ENCODE data around the gene RPS27L. TPM values are rescaled to one million over a fixed set of nuclear protein-coding genes. Genes with fewer than 3 reads are reported as not detected.

Gene RPS27L
- 100 to 1,000 TPM; 214 to 221 TPM for total RNA-seq
- polyA plus RNA-seq = 193 TPM

DNA sequence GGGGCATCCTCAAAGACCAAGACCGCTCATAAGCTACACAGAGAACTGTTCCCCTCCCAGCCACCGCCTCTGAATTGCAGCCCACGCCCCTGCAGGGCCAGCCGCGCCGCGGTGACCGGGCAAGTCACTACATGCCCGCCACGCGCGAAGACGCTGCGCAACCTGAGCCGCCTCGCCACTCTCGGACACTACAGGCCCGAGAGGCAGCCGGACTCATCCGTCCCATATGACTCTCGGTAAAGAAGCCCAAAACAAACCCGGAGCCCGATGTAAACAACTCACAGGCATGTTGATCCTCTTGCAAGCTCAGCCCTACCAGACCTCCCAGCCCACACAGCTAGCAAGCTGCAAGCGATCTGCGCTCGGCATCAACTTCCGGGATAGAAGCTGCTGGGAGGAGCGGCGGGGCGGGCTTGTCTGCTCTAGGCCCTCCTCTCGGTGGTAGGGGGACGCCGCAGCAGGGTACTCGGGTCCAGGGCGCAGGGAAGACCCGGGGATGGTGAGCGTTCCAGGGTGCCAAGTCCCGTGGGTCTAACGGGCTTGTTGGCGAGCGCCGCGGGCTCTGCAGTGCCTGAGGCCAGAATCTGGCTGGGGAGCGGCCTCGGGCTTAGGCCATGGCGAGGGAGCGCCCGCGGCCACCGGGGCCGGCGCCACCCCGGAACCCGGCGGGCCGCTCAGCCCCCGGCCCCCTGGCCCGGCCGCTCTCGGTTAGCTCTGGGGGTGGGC lies at the start of gene RPS27L:
Gene RPS27L (minus strand): TSS at position 360 of the 726 bp plus-strand sequence. CDS start 72 bp downstream, at position 288.
- ChIA-PET POLR2A (interaction anchor here (0.6 to 2.4 kb wide), 13 partner anchors 9 to 444 kb away, joined by 3 to 20 read pairs (median 4); partner anchors contain the start of genes APH1B and RAB8B), CTCF (interaction anchor here (0.5 to 1.7 kb wide), 13 partner anchors 11 to 245 kb away, joined by 3 to 6 read pairs (median 3); no protein-coding TSS in a partner anchor)
- no peaks in the 10 kb centered on the region for H3K27me3 ChIP-seq (ENCODE audit: insufficient read depth, low read length, poor library complexity, severe bottlenecking)
- peak within 1 kb of the TSS; percentile 98 to 100 (median 100) for H3K4me3 Mint-ChIP-seq
- H3K4me3 ChIP-seq (ENCODE audit: low read length) = peak within 1 kb of the TSS; percentile 83
- H3K4me1 Mint-ChIP-seq = peaks cover 18 to 37% (median 31%) of the 10 kb centered on the region in 3 donors
- no peaks in the 10 kb centered on the region for H3K9me3 Mint-ChIP-seq
- peaks cover 19% of the 10 kb centered on the region for H3K4me1 ChIP-seq (ENCODE audit: insufficient read depth, low read length)
- peaks cover 3% of the 10 kb centered on the region for H3K36me3 ChIP-seq (ENCODE audit: insufficient read depth, low read length)
- H3K9me3 ChIP-seq (ENCODE audit: low read length) = no peaks in the 10 kb centered on the region
- H3K27ac ChIP-seq (ENCODE audit: low read depth, low read length) = peak within 1 kb of the TSS; percentile 82
- H3K27ac Mint-ChIP-seq = peak within 1 kb of the TSS; percentile 91 to 97 (median 96)
- peaks cover 0 to 36% (median 2%) of the 10 kb centered on the region in 3 donors for H3K36me3 Mint-ChIP-seq
- no peaks in the 10 kb centered on the region for H3K27me3 Mint-ChIP-seq
- peak; percentile 73 to 91 (median 83) for DNase-seq

GRCh38 chr15:63206079-63206478 lies 48.8 kb upstream of the RPS27L start:
- Histone ChIP-seq H3K27ac (ENCODE audit: low read depth, low read length) (no peak overlapping the region), H3K4me3 (ENCODE audit: low read length) (no peak overlapping the region), H3K9me3 (ENCODE audit: low read length) (no peaks in the 10 kb centered on the region), H3K27me3 (ENCODE audit: insufficient read depth, low read length, poor library complexity, severe bottlenecking) (no peaks in the 10 kb centered on the region), H3K36me3 (ENCODE audit: insufficient read depth, low read length) (no peaks in the 10 kb centered on the region), H3K4me1 (ENCODE audit: insufficient read depth, low read length) (peaks cover 79% of the 10 kb centered on the region)
- POLR2A ChIA-PET = no interaction called here
- Mint-ChIP-seq H3K9me3 (no peaks in the 10 kb centered on the region), H3K4me3 (no peak overlapping the region), H3K36me3 (peaks cover 0 to 28% (median 16%) of the 10 kb centered on the region in 3 donors), H3K27me3 (no peaks in the 10 kb centered on the region), H3K4me1 (peaks cover 77 to 94% (median 88%) of the 10 kb centered on the region in 3 donors), H3K27ac (peak overlapping the region in 6 of 8 donors; percentile 6 to 87 (median 38))
- CTCF ChIA-PET = interaction anchor here (4.9 kb wide), 1 partner anchor 13 kb away, joined by 30 read pairs; no protein-coding TSS in a partner anchor
- DNase-seq = no peak

- H3K27ac ChIP-seq (ENCODE audit: low read depth, low read length) = no peak overlapping the region
- H3K36me3 Mint-ChIP-seq = peaks cover 0 to 39% (median 15%) of the 10 kb centered on the region in 3 donors
- POLR2A ChIA-PET = interaction anchor here (2.0 to 2.6 kb wide), 2 partner anchors 10 to 12 kb away, joined by 8 to 17 read pairs; no protein-coding TSS in a partner anchor
Observed at GRCh38 chr15:63203451-63204090, 46.3 kb upstream of the RPS27L start.

GRCh38 chr15:63202861-63203260 lies 45.6 kb upstream of the RPS27L start:
- H3K9me3 ChIP-seq (ENCODE audit: low read length) = no peaks in the 10 kb centered on the region
- H3K36me3 ChIP-seq (ENCODE audit: insufficient read depth, low read length) = no peaks in the 10 kb centered on the region
- no peak for DNase-seq
- Mint-ChIP-seq H3K9me3 (no peaks in the 10 kb centered on the region), H3K27me3 (no peaks in the 10 kb centered on the region), H3K27ac (peak overlapping the region; percentile 34 to 87 (median 58)), H3K36me3 (peaks cover 0 to 41% (median 11%) of the 10 kb centered on the region in 3 donors), H3K4me1 (peaks cover 87 to 96% (median 94%) of the 10 kb centered on the region in 3 donors), H3K4me3 (peak overlapping the region in 5 of 7 donors; percentile 26 to 59 (median 56))
- ChIA-PET CTCF (interaction anchor here (0.9 to 4.9 kb wide), 5 partner anchors 10 to 69 kb away, joined by 3 to 30 read pairs (median 4); partner anchors contain the start of gene RPS27L), POLR2A (interaction anchor here (0.5 to 2.6 kb wide), 4 partner anchors 9 to 38 kb away, joined by 4 to 17 read pairs (median 6); no protein-coding TSS in a partner anchor)
- no peaks in the 10 kb centered on the region for H3K27me3 ChIP-seq (ENCODE audit: insufficient read depth, low read length, poor library complexity, severe bottlenecking)
- no peak overlapping the region for H3K27ac ChIP-seq (ENCODE audit: low read depth, low read length)
- H3K4me1 ChIP-seq (ENCODE audit: insufficient read depth, low read length) = peaks cover 81% of the 10 kb centered on the region
- no peak overlapping the region for H3K4me3 ChIP-seq (ENCODE audit: low read length)

More at GRCh38 chr15:63203451-63204090, 46.3 kb upstream of the RPS27L start:
- Histone ChIP-seq H3K4me1 (ENCODE audit: insufficient read depth, low read length) (peaks cover 81% of the 10 kb centered on the region), H3K27me3 (ENCODE audit: insufficient read depth, low read length, poor library complexity, severe bottlenecking) (no peaks in the 10 kb centered on the region), H3K36me3 (ENCODE audit: insufficient read depth, low read length) (no peaks in the 10 kb centered on the region), H3K9me3 (ENCODE audit: low read length) (no peaks in the 10 kb centered on the region), H3K4me3 (ENCODE audit: low read length) (no peak overlapping the region)
- peak; percentile 43 to 77 (median 60) for DNase-seq
- no peaks in the 10 kb centered on the region for H3K9me3 Mint-ChIP-seq
- CTCF ChIA-PET = interaction anchor here (0.8 to 4.9 kb wide), 7 partner anchors 11 to 155 kb away, joined by 3 to 30 read pairs (median 4); partner anchors contain the start of gene RPS27L
- peak overlapping the region; percentile 6 to 68 (median 50) for H3K4me3 Mint-ChIP-seq
- H3K4me1 Mint-ChIP-seq = peaks cover 86 to 96% (median 94%) of the 10 kb centered on the region in 3 donors
- H3K27me3 Mint-ChIP-seq = no peaks in the 10 kb centered on the region
- peak overlapping the region in 6 of 8 donors; percentile 40 to 91 (median 66) for H3K27ac Mint-ChIP-seq

- no peak for DNase-seq
- POLR2A ChIA-PET = no interaction called here
- H3K9me3 ChIP-seq (ENCODE audit: low read length) = no peaks in the 10 kb centered on the region
- no peaks in the 10 kb centered on the region for H3K36me3 ChIP-seq (ENCODE audit: insufficient read depth, low read length)
- H3K27me3 ChIP-seq (ENCODE audit: insufficient read depth, low read length, poor library complexity, severe bottlenecking) = no peaks in the 10 kb centered on the region
- Mint-ChIP-seq H3K4me3 (peak overlapping the region in 6 of 7 donors; percentile 30 to 75 (median 56)), H3K27me3 (no peaks in the 10 kb centered on the region), H3K36me3 (peaks cover 3 to 35% (median 9%) of the 10 kb centered on the region in 3 donors), H3K27ac (peak overlapping the region in 7 of 8 donors; percentile 37 to 84 (median 55)), H3K9me3 (no peaks in the 10 kb centered on the region), H3K4me1 (peaks cover 85 to 96% (median 94%) of the 10 kb centered on the region in 3 donors)
- CTCF ChIA-PET = interaction anchor here (1.5 kb wide), 1 partner anchor 32 kb away, joined by 3 read pairs; no protein-coding TSS in a partner anchor
- peak overlapping the region; percentile 11 for H3K27ac ChIP-seq (ENCODE audit: low read depth, low read length)
- peak overlapping the region; percentile 21 for H3K4me3 ChIP-seq (ENCODE audit: low read length)
- H3K4me1 ChIP-seq (ENCODE audit: insufficient read depth, low read length) = peaks cover 90% of the 10 kb centered on the region
Observed at GRCh38 chr15:63200464-63201249, 43.4 kb upstream of the RPS27L start.

DNA sequence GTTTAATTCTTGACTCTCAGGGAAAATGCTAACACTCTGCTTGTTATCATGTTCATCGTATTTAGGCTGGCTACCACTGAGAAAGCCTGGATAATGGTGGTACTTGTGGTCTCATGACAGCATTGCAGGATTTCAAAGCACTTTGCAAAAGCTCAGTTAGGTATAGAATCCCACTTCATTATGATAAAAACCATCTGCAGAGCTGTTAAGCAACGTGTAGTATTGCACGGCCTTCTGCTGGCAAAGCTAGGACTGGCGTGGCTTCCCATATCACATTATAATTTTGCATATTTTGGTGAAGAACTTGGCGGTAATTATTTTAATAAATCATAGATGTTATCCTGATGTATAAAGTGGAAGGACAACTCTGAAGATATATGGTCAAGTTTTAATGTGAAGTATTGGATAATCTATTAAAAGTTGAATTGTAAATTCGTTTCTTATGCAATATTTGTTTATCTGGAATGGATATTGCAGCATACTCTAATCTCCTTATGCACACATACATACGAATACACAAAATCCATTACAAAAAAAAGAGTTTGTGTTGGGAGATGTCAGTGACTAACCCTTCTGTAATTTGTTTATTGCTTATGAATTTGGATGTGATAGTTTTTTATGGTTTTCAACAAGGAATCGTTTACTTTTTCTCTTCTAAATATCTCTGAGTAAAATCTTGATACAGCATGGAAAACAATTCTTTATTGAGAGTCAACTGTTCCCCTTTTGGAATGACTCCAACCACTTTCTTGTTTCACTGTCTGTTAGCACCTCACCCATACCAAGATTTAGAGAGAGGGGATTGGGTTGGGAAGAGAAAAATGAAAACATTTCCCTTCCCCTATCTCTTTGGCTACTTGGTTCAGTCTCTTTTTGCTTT lies 41.3 kb upstream of the RPS27L start:
- Histone ChIP-seq H3K27ac (ENCODE audit: low read depth, low read length) (peak overlapping the region; percentile 33), H3K27me3 (ENCODE audit: insufficient read depth, low read length, poor library complexity, severe bottlenecking) (no peaks in the 10 kb centered on the region), H3K9me3 (ENCODE audit: low read length) (no peaks in the 10 kb centered on the region), H3K4me3 (ENCODE audit: low read length) (no peak overlapping the region), H3K36me3 (ENCODE audit: insufficient read depth, low read length) (no peaks in the 10 kb centered on the region), H3K4me1 (ENCODE audit: insufficient read depth, low read length) (peaks cover 94% of the 10 kb centered on the region)
- ChIA-PET CTCF (interaction anchor here (2.5 kb wide), 1 partner anchor 150 kb away, joined by 8 read pairs; no protein-coding TSS in a partner anchor), POLR2A (interaction anchor here (1.3 kb wide), 1 partner anchor 33 kb away, joined by 4 read pairs; no protein-coding TSS in a partner anchor)
- Mint-ChIP-seq H3K9me3 (no peaks in the 10 kb centered on the region), H3K27me3 (no peaks in the 10 kb centered on the region), H3K4me3 (peak overlapping the region in 4 of 7 donors; percentile 8 to 59 (median 42)), H3K4me1 (peaks cover 90 to 97% (median 97%) of the 10 kb centered on the region in 3 donors), H3K27ac (peak overlapping the region; percentile 5 to 88 (median 57)), H3K36me3 (peaks cover 3 to 35% (median 7%) of the 10 kb centered on the region in 3 donors)
- DNase-seq = no peak

Measured in CD8-positive, alpha-beta memory T cell (primary cell).